Activated T-helper 1 cell treated with Interleukin-2 at 50 U/mL for 16 hours (primary cell): ENCODE data around the gene ESPNL.

ENCODE experiments used
- DNase-seq: peaks from one replicate; pipeline ENCODE4 v3.0.0-alpha.2; 2020; ENCODE audit warnings: low read depth

The ESPNL gene

GRCh38 chr2:238129166-238130010, 29.2 kb downstream of the ESPNL start:
- no peak for DNase-seq

- DNase-seq = no peak
Observed at GRCh38 chr2:238130111-238130695, 30.1 kb downstream of the ESPNL start.

GRCh38 chr2:238130696-238131628, 30.8 kb downstream of the ESPNL start:
- no peak for DNase-seq

- DNase-seq = no peak
Observed at GRCh38 chr2:238131761-238132462, 31.8 kb downstream of the ESPNL start.

GRCh38 chr2:238132463-238133450, 32.6 kb downstream of the ESPNL start:
- DNase-seq = no peak

GRCh38 chr2:238133499-238134392, 33.6 kb downstream of the ESPNL start:
- DNase-seq = no peak

GRCh38 chr2:238134393-238134785, 34.2 kb downstream of the ESPNL start:
- no peak for DNase-seq

- DNase-seq = no peak
Observed at GRCh38 chr2:238135601-238136150, 35.5 kb downstream of the ESPNL start.

GRCh38 chr2:238136820-238137537, 36.8 kb downstream of the ESPNL start:
- DNase-seq = no peak

GRCh38 chr2:238137885-238138284, 37.7 kb downstream of the ESPNL start:
- no peak for DNase-seq

GRCh38 chr2:238138331-238139195, 38.4 kb downstream of the ESPNL start, which contains the start of gene KLHL30:
KLHL30 (plus strand) TSS chr2:238138668; CDS start chr2:238140755, 2,087 bp downstream.
- no peak for DNase-seq

- peak; percentile 7 for DNase-seq
Observed at GRCh38 chr2:238139196-238140039, 39.3 kb downstream of the ESPNL start.

GRCh38 chr2:238140040-238140439, 39.9 kb downstream of the ESPNL start:
- DNase-seq = no peak

GRCh38 chr2:238140721-238141540, 40.8 kb downstream of the ESPNL start:
- no peak for DNase-seq

GRCh38 chr2:238141541-238142318, 41.6 kb downstream of the ESPNL start:
- no peak for DNase-seq
